HCT116 (cell line): Measurements from ENCODE around the gene ZNF436.

Experiments
- EGR1 ChIP-seq: IDR thresholded peaks from 2 replicates; pipeline ENCODE4 v1.6.1; 2012; ENCODE audit warnings: low read depth
- POLR2A ChIP-seq: IDR thresholded peaks from 2 replicates; pipeline ENCODE4 v1.7.0; 2011; ENCODE audit warnings: borderline replicate concordance; ENCODE audit not compliant: insufficient read depth, insufficient read length; ENCODE audit errors: extremely low read depth
- TF ChIP-seq, protein P1 (sequence below): IDR thresholded peaks from 2 replicates; pipeline ENCODE4 v1.6.1; 2012; ENCODE audit warnings: low read depth
- TF ChIP-seq, protein P2 (sequence below), 3 experiments: fragments of 200-600 bp in 1 of 3; sonication (generic) in 1 of 3; IDR thresholded peaks in 2 of 3; conservative IDR thresholded peaks in 1 of 3; 2 replicates each; pipeline ENCODE4 v1.5.1; 2012 to 2017; ENCODE audit warnings: low read depth in 2 of 3, low read length in 2 of 3, antibody characterized with exemption in 1 of 3, borderline replicate concordance in 1 of 3, control low read depth in 1 of 3, mild to moderate bottlenecking in 1 of 3, mixed read lengths in 1 of 3, mixed run types in 1 of 3, moderate library complexity in 1 of 3; ENCODE audit not compliant: insufficient read depth in 1 of 3
- TF ChIP-seq, protein P3 (sequence below): IDR thresholded peaks from 2 replicates; pipeline ENCODE4 v1.6.1; 2012

DNA sequence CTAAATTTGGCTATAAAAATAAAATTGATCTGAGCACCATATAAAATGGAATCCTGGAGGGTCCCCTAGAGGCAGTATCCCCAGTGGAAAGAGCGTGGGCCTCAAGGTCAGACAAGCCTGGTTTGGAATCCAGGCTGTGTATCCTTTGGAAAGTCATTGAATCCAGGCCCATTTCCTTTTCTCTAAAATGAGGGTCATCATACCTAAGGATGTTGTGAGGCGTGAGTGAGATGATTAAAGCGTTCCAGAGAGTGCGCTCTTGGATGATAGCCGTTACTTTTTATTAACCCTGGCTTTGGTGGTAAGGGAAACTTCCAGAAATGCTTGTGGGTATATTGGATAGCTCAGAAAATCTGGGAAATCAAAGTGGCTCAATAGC, 683 bp upstream of the ZNF436 start:
- TF ChIP-seq POLR2A (no peak), EGR1 (no peak)
- TF ChIP-seq, protein P1, sequence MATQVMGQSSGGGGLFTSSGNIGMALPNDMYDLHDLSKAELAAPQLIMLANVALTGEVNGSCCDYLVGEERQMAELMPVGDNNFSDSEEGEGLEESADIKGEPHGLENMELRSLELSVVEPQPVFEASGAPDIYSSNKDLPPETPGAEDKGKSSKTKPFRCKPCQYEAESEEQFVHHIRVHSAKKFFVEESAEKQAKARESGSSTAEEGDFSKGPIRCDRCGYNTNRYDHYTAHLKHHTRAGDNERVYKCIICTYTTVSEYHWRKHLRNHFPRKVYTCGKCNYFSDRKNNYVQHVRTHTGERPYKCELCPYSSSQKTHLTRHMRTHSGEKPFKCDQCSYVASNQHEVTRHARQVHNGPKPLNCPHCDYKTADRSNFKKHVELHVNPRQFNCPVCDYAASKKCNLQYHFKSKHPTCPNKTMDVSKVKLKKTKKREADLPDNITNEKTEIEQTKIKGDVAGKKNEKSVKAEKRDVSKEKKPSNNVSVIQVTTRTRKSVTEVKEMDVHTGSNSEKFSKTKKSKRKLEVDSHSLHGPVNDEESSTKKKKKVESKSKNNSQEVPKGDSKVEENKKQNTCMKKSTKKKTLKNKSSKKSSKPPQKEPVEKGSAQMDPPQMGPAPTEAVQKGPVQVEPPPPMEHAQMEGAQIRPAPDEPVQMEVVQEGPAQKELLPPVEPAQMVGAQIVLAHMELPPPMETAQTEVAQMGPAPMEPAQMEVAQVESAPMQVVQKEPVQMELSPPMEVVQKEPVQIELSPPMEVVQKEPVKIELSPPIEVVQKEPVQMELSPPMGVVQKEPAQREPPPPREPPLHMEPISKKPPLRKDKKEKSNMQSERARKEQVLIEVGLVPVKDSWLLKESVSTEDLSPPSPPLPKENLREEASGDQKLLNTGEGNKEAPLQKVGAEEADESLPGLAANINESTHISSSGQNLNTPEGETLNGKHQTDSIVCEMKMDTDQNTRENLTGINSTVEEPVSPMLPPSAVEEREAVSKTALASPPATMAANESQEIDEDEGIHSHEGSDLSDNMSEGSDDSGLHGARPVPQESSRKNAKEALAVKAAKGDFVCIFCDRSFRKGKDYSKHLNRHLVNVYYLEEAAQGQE: no peak
- TF ChIP-seq, protein P2, sequence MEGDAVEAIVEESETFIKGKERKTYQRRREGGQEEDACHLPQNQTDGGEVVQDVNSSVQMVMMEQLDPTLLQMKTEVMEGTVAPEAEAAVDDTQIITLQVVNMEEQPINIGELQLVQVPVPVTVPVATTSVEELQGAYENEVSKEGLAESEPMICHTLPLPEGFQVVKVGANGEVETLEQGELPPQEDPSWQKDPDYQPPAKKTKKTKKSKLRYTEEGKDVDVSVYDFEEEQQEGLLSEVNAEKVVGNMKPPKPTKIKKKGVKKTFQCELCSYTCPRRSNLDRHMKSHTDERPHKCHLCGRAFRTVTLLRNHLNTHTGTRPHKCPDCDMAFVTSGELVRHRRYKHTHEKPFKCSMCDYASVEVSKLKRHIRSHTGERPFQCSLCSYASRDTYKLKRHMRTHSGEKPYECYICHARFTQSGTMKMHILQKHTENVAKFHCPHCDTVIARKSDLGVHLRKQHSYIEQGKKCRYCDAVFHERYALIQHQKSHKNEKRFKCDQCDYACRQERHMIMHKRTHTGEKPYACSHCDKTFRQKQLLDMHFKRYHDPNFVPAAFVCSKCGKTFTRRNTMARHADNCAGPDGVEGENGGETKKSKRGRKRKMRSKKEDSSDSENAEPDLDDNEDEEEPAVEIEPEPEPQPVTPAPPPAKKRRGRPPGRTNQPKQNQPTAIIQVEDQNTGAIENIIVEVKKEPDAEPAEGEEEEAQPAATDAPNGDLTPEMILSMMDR (IDR thresholded peaks at IDR 0.05 in 2 of 3, conservative IDR thresholded peaks at IDR 0.05 in 1 of 3; ENCODE audit: borderline replicate concordance in 1 of 3, insufficient read depth in 1 of 3, low read depth in 2 of 3, low read length in 2 of 3): no peak
- TF ChIP-seq, protein P3, sequence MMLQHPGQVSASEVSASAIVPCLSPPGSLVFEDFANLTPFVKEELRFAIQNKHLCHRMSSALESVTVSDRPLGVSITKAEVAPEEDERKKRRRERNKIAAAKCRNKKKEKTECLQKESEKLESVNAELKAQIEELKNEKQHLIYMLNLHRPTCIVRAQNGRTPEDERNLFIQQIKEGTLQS: no peak
